Loucy (cell line): ENCODE measurements around the gene MAST4.

Experiments used
- H2AFZ ChIP-seq: fragments of 200-600 bp; sonication (generic); 2 replicates; pipeline ENCODE4 v1.6.0; 2016; ENCODE audit warnings: antibody characterized with exemption, mild to moderate bottlenecking, low read length, moderate library complexity
- H3F3A ChIP-seq: fragments of 200-600 bp; 2 replicates; pipeline ENCODE4 v1.6.0; 2016; ENCODE audit warnings: antibody characterized with exemption, low read depth, mild to moderate bottlenecking
- H3K27me3 ChIP-seq: fragments of 200-600 bp; sonication (generic); 2 replicates; pipeline ENCODE4 v1.6.1; 2014; ENCODE audit warnings: low read length, mild to moderate bottlenecking; ENCODE audit not compliant: insufficient read depth, poor library complexity, severe bottlenecking
- H3K36me3 ChIP-seq: fragments of 200-600 bp; sonication (generic); 2 replicates; pipeline ENCODE4 v1.6.1; 2016; ENCODE audit warnings: low read length; ENCODE audit not compliant: insufficient read depth
- H3K4me1 ChIP-seq: fragments of 200-600 bp; sonication (generic); 2 replicates; pipeline ENCODE4 v1.5.1; 2014; ENCODE audit warnings: low read length, mild to moderate bottlenecking; ENCODE audit not compliant: insufficient read depth, poor library complexity, severe bottlenecking
- H3K4me2 ChIP-seq: fragments of 200-600 bp; sonication (generic); 2 replicates; pipeline ENCODE4 v1.6.0; 2014; ENCODE audit warnings: antibody characterized with exemption, low read length, low read depth, mild to moderate bottlenecking; ENCODE audit not compliant: poor library complexity, severe bottlenecking
- H3K4me3 ChIP-seq: fragments of 200-600 bp; sonication (generic); 2 replicates; pipeline ENCODE4 v1.5.1; 2014; ENCODE audit warnings: low read length, mild to moderate bottlenecking, mixed read lengths; ENCODE audit not compliant: poor library complexity, severe bottlenecking
- H3K79me2 ChIP-seq: fragments of 200-600 bp; sonication (generic); 2 replicates; pipeline ENCODE4 v1.6.1; 2014; ENCODE audit warnings: low read length; ENCODE audit not compliant: insufficient read depth
- H3K9ac ChIP-seq: fragments of 200-600 bp; sonication (generic); 2 replicates; pipeline ENCODE4 v1.6.0; 2014; ENCODE audit warnings: mild to moderate bottlenecking, low read depth, low read length, moderate library complexity; ENCODE audit not compliant: poor library complexity, severe bottlenecking
- H3K9me2 ChIP-seq: fragments of 200-600 bp; sonication (generic); replicated peaks from 2 replicates; pipeline ENCODE4 v1.6.1; 2016; ENCODE audit warnings: low read depth, low read length, mixed read lengths
- H3K9me3 ChIP-seq: fragments of 200-600 bp; sonication (generic); 2 replicates; pipeline ENCODE4 v1.6.1; 2014; ENCODE audit warnings: mild to moderate bottlenecking, antibody characterized with exemption, low read length, low read depth; ENCODE audit not compliant: insufficient read depth
- H4K20me1 ChIP-seq: fragments of 200-600 bp; sonication (generic); 2 replicates; pipeline ENCODE4 v1.6.0; 2014; ENCODE audit warnings: antibody characterized with exemption, low read length, mild to moderate bottlenecking; ENCODE audit not compliant: insufficient read depth, poor library complexity, severe bottlenecking
- CTCF ChIP-seq: fragments of 200-600 bp; sonication (generic); conservative IDR thresholded peaks from 2 replicates; pipeline ENCODE4 v1.5.1; 2014; ENCODE audit warnings: mild to moderate bottlenecking, antibody characterized with exemption, low read length
- EZH2phosphoT487 ChIP-seq: fragments of 200-600 bp; IDR thresholded peaks from 2 replicates; pipeline ENCODE4 v1.6.1; 2018; ENCODE audit warnings: antibody characterized with exemption, mild to moderate bottlenecking, moderate library complexity, borderline replicate concordance

MAST4 gene

GRCh38 chr5:66659780-66660179, 63.6 kb downstream of the MAST4 start:
- no peaks in the 10 kb centered on the region for H4K20me1 ChIP-seq
- H3K9me2 ChIP-seq: no peaks in the 10 kb centered on the region
- no peak overlapping the region for H3K4me3 ChIP-seq
- H3K9ac ChIP-seq: no peak overlapping the region
- TF ChIP-seq CTCF: no peak
- TF ChIP-seq EZH2phosphoT487: no peak
- H3K4me2 ChIP-seq: no peak overlapping the region
- no peak overlapping the region for H2AFZ ChIP-seq
- H3K36me3 ChIP-seq: no peaks in the 10 kb centered on the region
- H3K27me3 ChIP-seq: no peaks in the 10 kb centered on the region
- H3K9me3 ChIP-seq: no peaks in the 10 kb centered on the region
- no peaks in the 10 kb centered on the region for H3K4me1 ChIP-seq
- no peaks in the 10 kb centered on the region for H3K79me2 ChIP-seq
- no peaks in the 10 kb centered on the region for H3F3A ChIP-seq

- Histone ChIP-seq H3K4me2 (no peak overlapping the region), H4K20me1 (no peaks in the 10 kb centered on the region), H3K9me2 (no peaks in the 10 kb centered on the region), H3K4me1 (no peaks in the 10 kb centered on the region), H3F3A (no peaks in the 10 kb centered on the region), H3K79me2 (no peaks in the 10 kb centered on the region), H3K27me3 (no peaks in the 10 kb centered on the region), H3K4me3 (no peak overlapping the region), H2AFZ (no peak overlapping the region), H3K36me3 (no peaks in the 10 kb centered on the region), H3K9ac (no peak overlapping the region), H3K9me3 (no peaks in the 10 kb centered on the region)
- TF ChIP-seq CTCF: no peak
- no peak for TF ChIP-seq EZH2phosphoT487
Measured at GRCh38 chr5:66660396-66660795, 64.2 kb downstream of the MAST4 start.

GRCh38 chr5:66661149-66661548, 65.0 kb downstream of the MAST4 start:
- TF ChIP-seq CTCF: no peak
- TF ChIP-seq EZH2phosphoT487: no peak
- H3K9ac ChIP-seq: no peak overlapping the region
- no peaks in the 10 kb centered on the region for H3K36me3 ChIP-seq

More at GRCh38 chr5:66661149-66661548, 65.0 kb downstream of the MAST4 start:
- no peaks in the 10 kb centered on the region for H3F3A ChIP-seq
- H3K27me3 ChIP-seq: no peaks in the 10 kb centered on the region
- no peaks in the 10 kb centered on the region for H3K79me2 ChIP-seq
- H3K9me2 ChIP-seq: no peaks in the 10 kb centered on the region
- no peak overlapping the region for H2AFZ ChIP-seq
- H3K9me3 ChIP-seq: no peaks in the 10 kb centered on the region
- H4K20me1 ChIP-seq: no peaks in the 10 kb centered on the region
- no peak overlapping the region for H3K4me3 ChIP-seq
- H3K4me2 ChIP-seq: no peak overlapping the region
- no peaks in the 10 kb centered on the region for H3K4me1 ChIP-seq
